Dermis lymphatic vessel endothelial cell (primary cell): Measurements from ENCODE around the gene CNTN1. TPM values are rescaled to one million over a fixed set of nuclear protein-coding genes. Genes with fewer than 3 reads are reported as not detected.

Experiments
- total RNA-seq: library from RNA; depleted of rRNA; stranded (reverse); fragments of >200 nt; gene quantifications from 2 replicates; pipeline ENCODE4 v1.2.1, GENCODE V29; 2014

Gene CNTN1
- total RNA-seq: not detected in 2 replicates

GRCh38 chr12:40691913-40692764, at the start of gene CNTN1:
TSS of gene CNTN1 (plus strand) at chr12:40692439.

